HEK293T (cell line): ENCODE data around the gene SRGAP2C.
"Not testable (repeated sequence)": the region's sequence is repeated elsewhere in the genome, so short reads cannot be mapped to it uniquely, and the experiment has no call there.

Experiments used
- BHLHE40 ChIP-seq: fragments of 450-650 bp; IDR thresholded peaks from 2 replicates; pipeline ENCODE4 v1.6.1; 2016; ENCODE audit warnings: mild to moderate bottlenecking, moderate library complexity, borderline replicate concordance
- CTBP1 ChIP-seq: fragments of 450-650 bp; IDR thresholded peaks from 2 replicates; pipeline ENCODE4 v1.6.1; 2016; ENCODE audit warnings: borderline replicate concordance
- ELF4 ChIP-seq: fragments of 450-650 bp; IDR thresholded peaks from 2 replicates; pipeline ENCODE4 v1.6.1; 2017; ENCODE audit warnings: antibody characterized with exemption
- FOXA1 ChIP-seq: fragments of 450-650 bp; IDR thresholded peaks from 2 replicates; pipeline ENCODE4 v1.6.1; 2016; ENCODE audit warnings: mild to moderate bottlenecking
- FOXK2 ChIP-seq: fragments of 450-650 bp; IDR thresholded peaks from 2 replicates; pipeline ENCODE4 v1.6.1; 2016; ENCODE audit warnings: mild to moderate bottlenecking
- FOXM1 ChIP-seq: fragments of 450-650 bp; IDR thresholded peaks from 2 replicates; pipeline ENCODE4 v1.6.1; 2017; ENCODE audit warnings: mild to moderate bottlenecking, borderline replicate concordance
- HDGF ChIP-seq: fragments of 450-650 bp; IDR thresholded peaks from 2 replicates; pipeline ENCODE4 v1.6.1; 2017; ENCODE audit warnings: antibody characterized with exemption, borderline replicate concordance
- L3MBTL2 ChIP-seq: fragments of 450-650 bp; conservative IDR thresholded peaks from 2 replicates; pipeline ENCODE4 v1.6.1; 2016; ENCODE audit warnings: mild to moderate bottlenecking
- NFRKB ChIP-seq: fragments of 450-650 bp; IDR thresholded peaks from 2 replicates; pipeline ENCODE4 v1.6.1; 2016; ENCODE audit warnings: mild to moderate bottlenecking, moderate library complexity
- PKNOX1 ChIP-seq: fragments of 450-650 bp; IDR thresholded peaks from 2 replicates; pipeline ENCODE4 v1.6.1; 2016
- SP1 ChIP-seq: fragments of 450-650 bp; IDR thresholded peaks from 2 replicates; pipeline ENCODE4 v1.6.1; 2017
- SUZ12 ChIP-seq: fragments of 450-650 bp; IDR thresholded peaks from 2 replicates; pipeline ENCODE4 v1.6.1; 2016; ENCODE audit warnings: mild to moderate bottlenecking
- ZNF384 ChIP-seq: fragments of 450-650 bp; IDR thresholded peaks from 2 replicates; pipeline ENCODE4 v1.6.1; 2016

GRCh38 chr1:121199763-121200162 lies 15.0 kb downstream of the SRGAP2C start:
- not testable (repeated sequence) for TF ChIP-seq BHLHE40, HDGF, FOXA1, FOXM1, ZNF384, SUZ12, FOXK2, NFRKB, PKNOX1, CTBP1, L3MBTL2, ELF4, SP1
